Activated T-helper 9 cell treated with anti-CD3 and anti-CD28 coated beads, Interleukin-2, amount 50 U/mL, for 16 hours (primary cell): ENCODE measurements around the gene PDE11A.
A peak's percentile ranks its signal among the peaks of the same experiment; 100 is the strongest.

ENCODE experiments used
- DNase-seq: peaks from one replicate; pipeline ENCODE4 v3.0.0-alpha.2; 2020; ENCODE audit warnings: low read depth

PDE11A gene

GRCh38 chr2:177923323-177923722 is 149.3 kb downstream of the PDE11A start:
- DNase-seq, result no peak

- DNase-seq, result no peak
These were observed 150.9 kb downstream of the PDE11A start for GRCh38 chr2:177921726-177922125.

GRCh38 chr2:177917169-177917568 is 155.4 kb downstream of the PDE11A start:
- DNase-seq, result no peak

- no peak for DNase-seq
These were observed 156.2 kb downstream of the PDE11A start for GRCh38 chr2:177916342-177916741.

- DNase-seq, result no peak
These were observed 158.3 kb downstream of the PDE11A start for GRCh38 chr2:177914247-177914646.

GRCh38 chr2:177909962-177910361 is 162.6 kb downstream of the PDE11A start:
- DNase-seq, result no peak

GRCh38 chr2:177908824-177909223 is 163.8 kb downstream of the PDE11A start:
- DNase-seq, result no peak

- no peak for DNase-seq
These were observed 164.4 kb downstream of the PDE11A start for GRCh38 chr2:177908182-177908581.

- peak; percentile 19 for DNase-seq
These were observed 166.4 kb downstream of the PDE11A start for GRCh38 chr2:177906041-177906718.

GRCh38 chr2:177905640-177906039 is 166.9 kb downstream of the PDE11A start:
- DNase-seq, result no peak

- DNase-seq, result no peak
These were observed 170.0 kb downstream of the PDE11A start for GRCh38 chr2:177902395-177903163.

GRCh38 chr2:177900082-177900481 is 172.5 kb downstream of the PDE11A start:
- no peak for DNase-seq

- DNase-seq, result no peak
These were observed 175.3 kb downstream of the PDE11A start for GRCh38 chr2:177897278-177897677.

- DNase-seq, result no peak
These were observed 176.0 kb downstream of the PDE11A start for GRCh38 chr2:177896587-177896986.

- DNase-seq, result no peak
These were observed 178.0 kb downstream of the PDE11A start for GRCh38 chr2:177894546-177894945.

- no peak for DNase-seq
These were observed 178.7 kb downstream of the PDE11A start for GRCh38 chr2:177893880-177894279.

GRCh38 chr2:177891533-177891932 is 181.0 kb downstream of the PDE11A start:
- DNase-seq, result no peak

- DNase-seq, result no peak
These were observed 182.6 kb downstream of the PDE11A start for GRCh38 chr2:177889818-177890460.

- DNase-seq, result no peak
These were observed 184.0 kb downstream of the PDE11A start for GRCh38 chr2:177888581-177888980.

- DNase-seq, result no peak
These were observed 184.9 kb downstream of the PDE11A start for GRCh38 chr2:177887722-177888121.

- DNase-seq, result no peak
These were observed 185.8 kb downstream of the PDE11A start for GRCh38 chr2:177886824-177887223.

GRCh38 chr2:177885828-177886466 is 186.6 kb downstream of the PDE11A start:
- DNase-seq, result no peak

GRCh38 chr2:177883177-177883576 is 189.4 kb downstream of the PDE11A start:
- DNase-seq, result no peak
